NK-92 treated with Interleukin-12 subunit alpha and Interleukin-12 subunit beta, amount 100 ng/mL, for 24 hours (cell line): ENCODE results near the gene CLRN3.

Source experiments
- DNase-seq: peaks from one replicate; lab custom pipeline; 2025; lab: John Stamatoyannopoulos, UW

The CLRN3 gene

GRCh38 chr10:127919418-127920271 is 26.9 kb upstream of the CLRN3 start:
- DNase-seq: no peak

GRCh38 chr10:127918572-127918971 is 25.8 kb upstream of the CLRN3 start:
- DNase-seq: no peak

- DNase-seq: no peak
Observed at GRCh38 chr10:127916826-127917225, 24.1 kb upstream of the CLRN3 start.

GRCh38 chr10:127915324-127915723 is 22.6 kb upstream of the CLRN3 start:
- DNase-seq: no peak

GRCh38 chr10:127913368-127913759 is 20.6 kb upstream of the CLRN3 start:
- DNase-seq: no peak

GRCh38 chr10:127912607-127913367 is 20.0 kb upstream of the CLRN3 start:
- no peak for DNase-seq

- DNase-seq: no peak
Observed at GRCh38 chr10:127911867-127912257, 19.1 kb upstream of the CLRN3 start.

- DNase-seq: no peak
Observed at GRCh38 chr10:127911218-127911866, 18.6 kb upstream of the CLRN3 start.

GRCh38 chr10:127910464-127910770 is 17.7 kb upstream of the CLRN3 start:
- no peak for DNase-seq

- DNase-seq: no peak
Observed at GRCh38 chr10:127909716-127910463, 17.1 kb upstream of the CLRN3 start.

GRCh38 chr10:127908959-127909267 is 16.2 kb upstream of the CLRN3 start:
- no peak for DNase-seq

GRCh38 chr10:127908106-127908958 is 15.6 kb upstream of the CLRN3 start:
- DNase-seq: no peak

- no peak for DNase-seq
Observed at GRCh38 chr10:127907411-127908105, 14.8 kb upstream of the CLRN3 start.

- DNase-seq: no peak
Observed at GRCh38 chr10:127906548-127907377, 14.0 kb upstream of the CLRN3 start, which contains the start of gene PTPRE. Gene PTPRE (plus strand): TSS chr10:127907103. CDS start chr10:128040882, 133,779 bp downstream.

- no peak for DNase-seq
Observed at GRCh38 chr10:127905848-127906261, 13.1 kb upstream of the CLRN3 start.

GRCh38 chr10:127905001-127905847 is 12.5 kb upstream of the CLRN3 start:
- DNase-seq: no peak

GRCh38 chr10:127904311-127905000 is 11.7 kb upstream of the CLRN3 start:
- DNase-seq: no peak

GRCh38 chr10:127903789-127904188 is 11.0 kb upstream of the CLRN3 start:
- no peak for DNase-seq
